Lower lobe of right lung (tissue), 2 donors: Measurements from ENCODE around the gene TBX4. TPM values are rescaled to one million over a fixed set of nuclear protein-coding genes. Genes with fewer than 3 reads are reported as not detected.
"Not testable (repeated sequence)": the region's sequence is repeated elsewhere in the genome, so short reads cannot be mapped to it uniquely, and the experiment has no call there.

ENCODE experiments used
- ATAC-seq, 2 donors: fragments of 200-7000 bp; cut with Tn5 transposase; one replicate each; pipeline ENCODE4 v1.9.1; 2020 to 2022; ENCODE audit warnings: mild to moderate bottlenecking in 2 of 2, moderate library complexity in 2 of 2
- DNase-seq: peaks from one replicate; pipeline ENCODE4 v3.0.0-alpha.2; 2020
- H3K27ac ChIP-seq: fragments of 200-600 bp; one replicate; pipeline ENCODE4 v1.8.0; 2022
- H3K27me3 ChIP-seq: fragments of 200-600 bp; one replicate; pipeline ENCODE4 v1.8.0; 2022; ENCODE audit warnings: low read depth
- H3K36me3 ChIP-seq: fragments of 200-600 bp; one replicate; pipeline ENCODE4 v1.8.0; 2022; ENCODE audit warnings: mild to moderate bottlenecking
- H3K4me1 ChIP-seq: fragments of 200-600 bp; one replicate; pipeline ENCODE4 v1.8.0; 2022
- H3K4me3 ChIP-seq: fragments of 200-600 bp; one replicate; pipeline ENCODE4 v1.8.0; 2022; ENCODE audit warnings: mild to moderate bottlenecking
- H3K9me3 ChIP-seq: fragments of 200-600 bp; one replicate; pipeline ENCODE4 v1.8.0; 2022
- intact Hi-C: fragments of 100-400 bp; cut with DNase I; formaldehyde crosslinking; loops from one replicate; pipeline ENCODE4 v1.11.0; 2022
- total RNA-seq: library from RNA; stranded (reverse); fragmentation: NEBNext Ultra II Directional; extraction: Animal tissue kit (Norgen Biotek cat#: 25700); gene quantifications from one replicate; pipeline ENCODE4 v1.2.1, GENCODE V29; 2021
- TF ChIP-seq, protein P1 (sequence below): fragments of 200-600 bp; IDR thresholded peaks from one replicate; pipeline ENCODE4 v1.8.0; 2022; ENCODE audit warnings: antibody characterized with exemption, mild to moderate bottlenecking
- donor health status: DM: no; HTN: yes; CAD: no; lungs with severe emphysema.

Gene TBX4
- total RNA-seq, 1 donor from 2014 or later: 22.3 TPM

DNA sequence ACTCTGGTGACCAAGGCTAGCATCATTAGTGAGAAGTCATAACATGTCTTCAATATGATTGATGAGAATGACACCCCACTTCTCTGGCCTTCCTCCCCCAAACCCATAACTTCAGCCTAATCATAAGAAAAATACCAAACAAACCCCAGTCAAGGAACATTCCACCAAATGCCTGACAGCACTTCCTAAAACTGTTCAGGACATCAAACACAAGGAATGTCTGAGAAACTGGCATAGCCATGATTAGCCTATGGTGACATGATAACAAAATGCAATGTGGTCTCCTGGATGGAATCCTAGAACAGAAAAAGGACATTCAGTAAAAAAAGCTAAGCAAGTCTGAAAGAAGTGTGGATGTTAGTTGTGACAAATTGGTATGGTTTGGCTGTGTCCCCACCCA is 24.7 kb upstream of the TBX4 start:
- H3K27me3 ChIP-seq: peaks cover 19% of the 10 kb centered on the region
- DNase-seq: no peak
- H3K9me3 ChIP-seq: no peaks in the 10 kb centered on the region
- TF ChIP-seq, protein P1, sequence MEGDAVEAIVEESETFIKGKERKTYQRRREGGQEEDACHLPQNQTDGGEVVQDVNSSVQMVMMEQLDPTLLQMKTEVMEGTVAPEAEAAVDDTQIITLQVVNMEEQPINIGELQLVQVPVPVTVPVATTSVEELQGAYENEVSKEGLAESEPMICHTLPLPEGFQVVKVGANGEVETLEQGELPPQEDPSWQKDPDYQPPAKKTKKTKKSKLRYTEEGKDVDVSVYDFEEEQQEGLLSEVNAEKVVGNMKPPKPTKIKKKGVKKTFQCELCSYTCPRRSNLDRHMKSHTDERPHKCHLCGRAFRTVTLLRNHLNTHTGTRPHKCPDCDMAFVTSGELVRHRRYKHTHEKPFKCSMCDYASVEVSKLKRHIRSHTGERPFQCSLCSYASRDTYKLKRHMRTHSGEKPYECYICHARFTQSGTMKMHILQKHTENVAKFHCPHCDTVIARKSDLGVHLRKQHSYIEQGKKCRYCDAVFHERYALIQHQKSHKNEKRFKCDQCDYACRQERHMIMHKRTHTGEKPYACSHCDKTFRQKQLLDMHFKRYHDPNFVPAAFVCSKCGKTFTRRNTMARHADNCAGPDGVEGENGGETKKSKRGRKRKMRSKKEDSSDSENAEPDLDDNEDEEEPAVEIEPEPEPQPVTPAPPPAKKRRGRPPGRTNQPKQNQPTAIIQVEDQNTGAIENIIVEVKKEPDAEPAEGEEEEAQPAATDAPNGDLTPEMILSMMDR: no peak
- intact Hi-C loops: no loop called here
- no peak overlapping the region for H3K27ac ChIP-seq
- no peak overlapping the region for H3K4me3 ChIP-seq
- H3K4me1 ChIP-seq: no peaks in the 10 kb centered on the region
- ATAC-seq: no peak
- no peaks in the 10 kb centered on the region for H3K36me3 ChIP-seq

DNA sequence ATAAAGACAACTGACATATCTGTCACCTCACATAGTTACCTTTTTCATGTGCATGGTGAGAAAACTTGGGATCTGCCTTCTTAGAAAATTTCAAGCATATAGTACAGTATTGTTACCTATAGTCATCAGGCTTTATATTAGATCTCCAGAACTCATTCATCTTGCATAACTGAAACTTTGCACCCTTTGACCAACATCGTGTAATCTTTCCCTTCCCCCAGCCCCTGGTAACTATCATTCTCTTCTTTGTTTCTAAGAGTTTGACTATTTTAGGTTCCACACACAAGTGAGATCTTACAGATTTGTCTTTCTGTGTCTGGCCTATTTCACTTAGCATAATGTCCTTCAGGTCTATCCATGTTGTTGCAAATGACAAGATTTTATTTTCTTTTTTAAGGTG is 22.9 kb upstream of the TBX4 start:
- Histone ChIP-seq H3K27ac (no peak overlapping the region), H3K4me1 (no peaks in the 10 kb centered on the region), H3K27me3 (peaks cover 12% of the 10 kb centered on the region), H3K36me3 (no peaks in the 10 kb centered on the region), H3K9me3 (no peaks in the 10 kb centered on the region), H3K4me3 (no peak overlapping the region)
- intact Hi-C loops: no loop called here
- TF ChIP-seq, protein P1: no peak
- no peak for DNase-seq
- no peak for ATAC-seq

DNA sequence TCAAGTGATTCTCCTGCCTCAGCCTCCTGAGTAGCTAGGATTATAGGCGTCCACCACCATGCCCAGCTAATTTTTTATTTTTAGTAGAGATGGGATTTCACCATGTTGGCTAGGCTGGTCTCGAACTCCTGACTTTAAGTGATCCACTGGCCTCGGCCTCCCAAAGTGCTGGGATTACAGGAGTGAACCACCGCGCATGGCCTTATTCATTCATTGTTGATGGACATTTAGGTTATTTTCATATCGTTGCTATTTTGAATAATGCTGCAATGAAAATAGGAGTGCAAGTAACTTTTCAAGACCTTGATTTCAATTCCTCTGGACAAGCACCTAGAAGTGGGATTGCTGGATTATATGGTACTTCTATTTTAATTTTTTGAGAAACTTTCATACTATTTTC is 22.4 kb upstream of the TBX4 start:
- H3K9me3 ChIP-seq, H3K36me3 ChIP-seq: not testable (repeated sequence)

DNA sequence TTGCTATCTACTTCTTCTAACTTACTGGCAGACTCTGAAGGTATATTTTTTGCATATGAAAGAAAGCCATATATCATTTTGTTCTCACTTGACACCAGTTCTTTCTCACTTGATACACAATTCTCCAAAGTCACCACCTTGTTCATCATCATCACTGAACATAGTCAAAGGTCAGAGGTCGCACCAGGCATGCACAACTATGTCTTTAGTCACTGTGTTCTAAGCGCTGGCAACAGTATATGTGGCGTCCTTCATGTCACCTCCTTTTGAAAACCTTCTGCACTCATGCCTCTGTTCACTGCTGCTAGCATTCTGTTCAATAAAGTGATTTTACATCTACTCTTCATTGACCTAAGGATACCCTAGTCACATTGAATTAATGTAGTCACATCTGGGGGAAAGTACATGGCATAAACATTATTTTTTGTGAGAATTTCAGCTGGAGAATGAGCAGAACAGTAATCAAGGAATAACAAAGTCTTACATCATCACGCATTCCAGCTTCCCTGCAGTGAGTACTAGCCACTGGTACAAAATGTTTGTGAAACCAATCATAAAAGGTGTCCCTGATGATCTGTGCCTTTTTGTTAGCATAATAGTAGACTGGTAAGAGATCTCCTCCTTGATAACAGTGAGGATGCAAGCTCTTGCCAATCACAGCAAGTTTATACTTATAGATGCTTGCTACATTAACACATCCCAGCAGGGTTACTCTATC is 20.5 kb upstream of the TBX4 start:
- no peak for ATAC-seq
- no peak overlapping the region for H3K4me3 ChIP-seq
- H3K4me1 ChIP-seq: no peaks in the 10 kb centered on the region
- no peak for DNase-seq
- H3K27ac ChIP-seq: no peak overlapping the region
- intact Hi-C loops: no loop called here
- no peaks in the 10 kb centered on the region for H3K27me3 ChIP-seq
- TF ChIP-seq, protein P1: no peak
- no peaks in the 10 kb centered on the region for H3K9me3 ChIP-seq
- H3K36me3 ChIP-seq: no peaks in the 10 kb centered on the region

More for the DNA sequence above, 22.4 kb upstream of the TBX4 start:
- H3K27me3 ChIP-seq, H3K4me1 ChIP-seq, DNase-seq, H3K27ac ChIP-seq, intact Hi-C loops, H3K4me3 ChIP-seq, ATAC-seq: not testable (repeated sequence)

DNA sequence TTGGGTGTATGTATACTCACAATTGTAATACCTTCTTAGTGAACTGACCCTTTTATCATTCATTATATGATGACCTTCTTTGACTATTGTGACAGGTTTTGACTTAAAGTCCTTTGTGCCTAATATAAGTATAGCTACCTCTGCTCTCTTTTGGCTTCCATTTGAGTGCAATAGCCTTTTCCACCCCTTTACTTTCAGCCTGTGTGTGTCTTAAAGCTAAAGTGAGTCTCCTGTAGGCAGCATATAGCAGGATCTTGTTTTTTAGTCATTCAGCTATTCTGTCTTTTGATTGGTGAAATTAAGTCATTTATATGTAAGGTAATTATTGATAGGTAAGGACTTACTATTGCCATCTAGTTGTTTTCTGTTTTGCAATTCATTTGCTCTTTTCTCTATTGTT is 15.9 kb upstream of the TBX4 start:
- DNase-seq (no peak), ATAC-seq (no peak)
- no peaks in the 10 kb centered on the region for H3K4me1 ChIP-seq
- no peak overlapping the region for H3K27ac ChIP-seq
- peaks cover 3% of the 10 kb centered on the region for H3K27me3 ChIP-seq
- H3K9me3 ChIP-seq: no peaks in the 10 kb centered on the region
- TF ChIP-seq, protein P1: no peak
- H3K4me3 ChIP-seq: no peak overlapping the region
- intact Hi-C loops: no loop called here
- no peaks in the 10 kb centered on the region for H3K36me3 ChIP-seq

DNA sequence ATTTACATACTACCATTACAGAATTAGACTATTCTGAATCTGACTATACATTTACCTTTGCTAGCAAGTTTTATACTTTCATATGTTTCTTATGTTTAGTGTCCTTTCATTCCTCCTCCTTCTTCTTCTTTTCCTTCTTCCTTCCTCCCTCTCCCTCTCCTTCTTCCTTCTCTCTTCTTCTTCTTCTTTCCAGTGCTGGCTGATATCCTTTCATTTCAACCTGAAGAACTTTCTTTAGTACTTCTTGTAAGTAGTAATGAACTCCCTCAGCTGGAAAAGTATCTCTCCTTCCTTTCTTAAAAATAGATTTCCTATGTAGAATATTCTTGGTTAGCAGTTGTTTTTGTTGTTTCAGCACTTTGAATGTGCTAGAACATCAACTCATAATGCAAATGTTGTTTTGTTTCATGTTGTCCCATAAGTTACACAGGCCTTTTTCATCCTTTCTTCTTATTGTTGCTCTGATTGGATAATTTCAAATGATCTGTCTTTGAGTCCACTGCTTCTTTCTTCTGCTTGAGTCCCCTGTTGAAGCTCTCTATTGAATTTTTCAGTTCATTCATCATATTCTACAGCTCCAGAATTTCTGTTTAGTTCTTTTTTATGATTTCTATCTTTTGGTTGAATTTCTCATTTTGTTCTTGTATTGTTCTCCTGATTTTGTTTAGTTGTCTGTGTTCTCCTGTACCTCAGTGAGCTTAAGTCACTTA is 15.1 kb upstream of the TBX4 start:
- DNase-seq: no peak
- Histone ChIP-seq H3K36me3 (no peaks in the 10 kb centered on the region), H3K4me3 (no peak overlapping the region), H3K4me1 (no peaks in the 10 kb centered on the region), H3K27ac (no peak overlapping the region), H3K9me3 (no peaks in the 10 kb centered on the region), H3K27me3 (peaks cover 3% of the 10 kb centered on the region)
- intact Hi-C loops: no loop called here
- ATAC-seq: no peak
- TF ChIP-seq, protein P1: no peak
